ENCODE data around the gene RABGAP1L. TPM values are rescaled to one million over a fixed set of nuclear protein-coding genes. Genes with fewer than 3 reads are reported as not detected.

Gene RABGAP1L
- total RNA-seq, 1 donor from 2014 or later, result 30.2 TPM

- TF ChIP-seq CTCF (IDR thresholded peaks at IDR 0.05; ENCODE audit: unreplicated experiment), result no peak
- no peak for DNase-seq (ENCODE audit: low spot score)
- Mint-ChIP-seq H3K9me3 (ENCODE audit: unreplicated experiment) (peaks cover 4% of the 10 kb centered on the region), H3K4me1 (ENCODE audit: unreplicated experiment) (no peaks in the 10 kb centered on the region), H3K4me3 (ENCODE audit: unreplicated experiment) (no peak overlapping the region), H3K27me3 (ENCODE audit: unreplicated experiment) (no peaks in the 10 kb centered on the region), H3K27ac (ENCODE audit: unreplicated experiment) (no peak overlapping the region), H3K36me3 (ENCODE audit: low read depth, unreplicated experiment) (peaks cover 10% of the 10 kb centered on the region)
Observed at GRCh38 chr1:174218983-174219382, 59.7 kb downstream of the RABGAP1L start.

GRCh38 chr1:174219606-174220370 is 60.5 kb downstream of the RABGAP1L start:
- Mint-ChIP-seq H3K27ac (ENCODE audit: unreplicated experiment) (no peak overlapping the region), H3K36me3 (ENCODE audit: low read depth, unreplicated experiment) (peaks cover 10% of the 10 kb centered on the region), H3K4me3 (ENCODE audit: unreplicated experiment) (no peak overlapping the region), H3K27me3 (ENCODE audit: unreplicated experiment) (no peaks in the 10 kb centered on the region), H3K4me1 (ENCODE audit: unreplicated experiment) (no peaks in the 10 kb centered on the region), H3K9me3 (ENCODE audit: unreplicated experiment) (peaks cover 4% of the 10 kb centered on the region)
- TF ChIP-seq CTCF (IDR thresholded peaks at IDR 0.05; ENCODE audit: unreplicated experiment), result no peak
- DNase-seq (ENCODE audit: low spot score), result no peak

GRCh38 chr1:174221681-174222080 is 62.4 kb downstream of the RABGAP1L start:
- Mint-ChIP-seq H3K27ac (ENCODE audit: unreplicated experiment) (no peak overlapping the region), H3K4me3 (ENCODE audit: unreplicated experiment) (no peak overlapping the region), H3K36me3 (ENCODE audit: low read depth, unreplicated experiment) (peaks cover 10% of the 10 kb centered on the region), H3K4me1 (ENCODE audit: unreplicated experiment) (no peaks in the 10 kb centered on the region), H3K27me3 (ENCODE audit: unreplicated experiment) (no peaks in the 10 kb centered on the region), H3K9me3 (ENCODE audit: unreplicated experiment) (peaks cover 4% of the 10 kb centered on the region)
- DNase-seq (ENCODE audit: low spot score), result no peak
- no peak for TF ChIP-seq CTCF (IDR thresholded peaks at IDR 0.05; ENCODE audit: unreplicated experiment)

GRCh38 chr1:174222166-174222949 is 63.0 kb downstream of the RABGAP1L start:
- Mint-ChIP-seq H3K27ac (ENCODE audit: unreplicated experiment) (no peak overlapping the region), H3K4me1 (ENCODE audit: unreplicated experiment) (no peaks in the 10 kb centered on the region), H3K9me3 (ENCODE audit: unreplicated experiment) (peaks cover 4% of the 10 kb centered on the region), H3K4me3 (ENCODE audit: unreplicated experiment) (peak overlapping the region; percentile 66), H3K36me3 (ENCODE audit: low read depth, unreplicated experiment) (peaks cover 10% of the 10 kb centered on the region), H3K27me3 (ENCODE audit: unreplicated experiment) (no peaks in the 10 kb centered on the region)
- no peak for DNase-seq (ENCODE audit: low spot score)
- TF ChIP-seq CTCF (IDR thresholded peaks at IDR 0.05; ENCODE audit: unreplicated experiment), result no peak

GRCh38 chr1:174224641-174225040 is 65.3 kb downstream of the RABGAP1L start:
- Mint-ChIP-seq H3K27ac (ENCODE audit: unreplicated experiment) (no peak overlapping the region), H3K36me3 (ENCODE audit: low read depth, unreplicated experiment) (peaks cover 10% of the 10 kb centered on the region)

More at GRCh38 chr1:174224641-174225040, 65.3 kb downstream of the RABGAP1L start:
- Mint-ChIP-seq H3K4me3 (ENCODE audit: unreplicated experiment) (no peak overlapping the region), H3K27me3 (ENCODE audit: unreplicated experiment) (no peaks in the 10 kb centered on the region), H3K4me1 (ENCODE audit: unreplicated experiment) (peaks cover 4% of the 10 kb centered on the region), H3K9me3 (ENCODE audit: unreplicated experiment) (peaks cover 4% of the 10 kb centered on the region)
- TF ChIP-seq CTCF (IDR thresholded peaks at IDR 0.05; ENCODE audit: unreplicated experiment), result no peak
- DNase-seq (ENCODE audit: low spot score), result no peak

All from endothelial cell (in vitro differentiated cells).